Cerebellar cortex (tissue), 1 donor: ENCODE data around the gene PTPRG.

Experiments used
- DNase-seq: peaks from one replicate; pipeline ENCODE4 v3.0.0-alpha.2; 2015; ENCODE audit warnings: low spot score

The PTPRG gene

GRCh38 chr3:62188681-62189375, 627.5 kb downstream of the PTPRG start:
- peak; percentile 87 for DNase-seq

GRCh38 chr3:62189376-62189698, 628.0 kb downstream of the PTPRG start:
- no peak for DNase-seq

DNA sequence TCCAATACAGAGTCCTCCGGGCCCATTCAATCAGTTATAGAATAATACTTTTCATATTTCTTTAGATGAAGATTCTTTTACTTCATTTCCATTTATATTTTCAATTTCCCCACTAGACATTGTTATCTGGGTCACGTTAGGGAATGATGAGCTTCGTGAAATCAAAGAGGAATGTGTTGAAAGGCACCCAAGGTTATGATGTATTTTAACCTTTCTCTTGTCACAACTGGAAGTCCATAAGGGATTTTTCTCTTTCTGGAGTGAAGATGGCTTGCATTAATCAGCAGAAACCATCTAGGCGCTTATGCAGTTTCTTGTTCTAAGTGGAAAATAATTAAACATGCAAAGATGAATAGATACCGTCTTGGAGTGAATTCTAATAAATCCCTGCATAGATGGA, 631.5 kb downstream of the PTPRG start:
- no peak for DNase-seq

GRCh38 chr3:62193586-62194345, 632.4 kb downstream of the PTPRG start:
- no peak for DNase-seq

- DNase-seq, result no peak
These were observed 636.1 kb downstream of the PTPRG start for GRCh38 chr3:62197350-62198012.

DNA sequence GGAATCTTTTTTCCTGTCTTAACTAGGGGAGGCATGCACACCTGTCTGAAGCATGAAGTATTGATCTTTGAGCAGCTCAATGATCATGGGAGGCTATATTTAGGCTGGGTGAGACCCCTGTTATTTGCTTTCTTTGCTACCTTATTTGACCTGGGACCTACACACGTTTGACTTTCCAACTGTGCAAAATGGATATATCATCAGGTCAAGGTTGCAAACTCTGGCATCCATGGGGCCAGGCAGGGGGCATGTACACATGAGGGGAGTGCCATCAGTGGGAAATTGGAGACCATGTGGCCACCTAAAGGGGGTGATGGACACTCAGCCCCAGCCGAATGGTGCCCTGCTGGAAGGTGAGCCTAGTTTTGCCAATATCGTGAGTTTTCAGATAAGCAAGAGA, 637.8 kb downstream of the PTPRG start:
- DNase-seq, result no peak

GRCh38 chr3:62201438-62202035, 640.2 kb downstream of the PTPRG start:
- peak; percentile 47 for DNase-seq

- no peak for DNase-seq
These were observed 641.8 kb downstream of the PTPRG start for GRCh38 chr3:62203152-62203551.

DNA sequence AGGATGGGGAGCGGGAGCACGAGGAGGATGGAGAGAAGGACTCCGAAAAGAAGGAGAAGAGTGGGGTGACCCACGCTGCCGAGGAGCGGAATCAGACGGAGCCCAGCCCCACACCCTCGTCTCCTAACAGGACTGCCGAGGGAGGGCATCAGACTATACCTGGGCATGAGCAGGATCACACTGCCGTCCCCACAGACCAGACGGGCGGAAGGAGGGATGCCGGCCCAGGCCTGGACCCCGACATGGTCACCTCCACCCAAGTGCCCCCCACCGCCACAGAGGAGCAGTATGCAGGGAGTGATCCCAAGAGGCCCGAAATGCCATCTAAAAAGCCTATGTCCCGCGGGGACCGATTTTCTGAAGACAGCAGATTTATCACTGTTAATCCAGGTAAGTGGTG, 642.2 kb downstream of the PTPRG start:
- DNase-seq, result no peak

- DNase-seq, result no peak
These were observed 645.8 kb downstream of the PTPRG start for GRCh38 chr3:62207197-62207596.

GRCh38 chr3:62208385-62208784, 647.0 kb downstream of the PTPRG start:
- DNase-seq, result no peak

- peak; percentile 15 for DNase-seq
These were observed 647.7 kb downstream of the PTPRG start for GRCh38 chr3:62209101-62209500.

GRCh38 chr3:62210011-62210410, 648.6 kb downstream of the PTPRG start:
- no peak for DNase-seq

- DNase-seq, result no peak
These were observed 650.5 kb downstream of the PTPRG start for GRCh38 chr3:62211675-62212429.

GRCh38 chr3:62214850-62215249, 653.5 kb downstream of the PTPRG start:
- DNase-seq, result no peak

GRCh38 chr3:62220616-62221015, 659.2 kb downstream of the PTPRG start:
- DNase-seq, result no peak

- no peak for DNase-seq
These were observed 663.7 kb downstream of the PTPRG start for GRCh38 chr3:62225051-62225450.

DNA sequence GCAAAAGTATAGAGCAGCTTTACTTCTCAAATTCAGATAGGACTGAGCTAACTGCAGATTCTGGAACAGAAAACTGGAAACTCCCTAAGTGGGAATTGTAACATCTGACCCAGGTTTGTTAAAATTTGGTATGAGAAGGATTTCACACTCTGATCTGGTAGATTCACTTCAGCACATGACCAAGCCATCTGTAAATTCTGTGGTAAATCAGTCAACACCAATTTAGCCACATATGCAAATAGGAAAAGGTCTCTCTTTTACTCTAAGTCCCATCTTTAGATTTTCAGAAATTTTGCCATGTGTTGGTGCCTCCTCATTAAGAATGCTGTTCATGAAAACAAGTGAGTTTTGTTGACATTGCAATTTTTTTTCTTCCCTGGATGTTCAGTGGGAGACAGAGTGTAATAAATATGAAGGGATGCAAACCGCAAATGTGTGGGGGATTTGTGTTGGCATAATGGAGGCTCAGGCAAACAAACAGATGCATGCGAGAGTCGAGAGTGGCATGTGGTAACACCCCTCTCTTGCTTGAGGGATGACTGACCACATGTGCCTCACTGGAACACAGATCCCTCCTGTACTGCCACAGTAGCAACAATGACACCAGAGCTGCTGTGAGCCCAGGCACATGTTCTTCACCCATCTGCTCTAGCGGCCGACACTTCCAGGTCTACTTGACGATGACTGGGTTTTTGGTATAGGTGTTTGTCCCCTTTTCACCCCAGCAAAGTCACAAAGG, 665.4 kb downstream of the PTPRG start:
- DNase-seq, result no peak

DNA sequence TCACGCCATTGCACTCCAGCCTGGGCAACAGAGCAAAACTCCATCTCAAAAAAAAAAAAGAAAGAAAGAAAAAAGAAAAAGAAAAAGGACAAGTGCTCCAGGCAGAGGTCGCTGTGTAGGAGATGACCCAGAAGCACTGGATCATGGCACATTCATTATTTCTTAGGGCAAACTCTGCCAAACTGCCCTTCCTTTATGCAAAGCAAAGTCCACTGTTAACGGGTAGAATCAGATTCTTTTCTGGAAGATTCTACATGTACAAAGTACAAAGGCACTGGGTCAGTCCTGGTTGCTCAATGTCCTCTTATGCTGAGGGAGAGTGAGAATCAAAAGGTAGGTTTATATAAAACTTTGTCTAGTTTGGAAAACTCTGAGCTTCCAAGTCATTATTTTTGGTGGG, 667.1 kb downstream of the PTPRG start:
- no peak for DNase-seq

- peak; percentile 81 for DNase-seq
These were observed 667.8 kb downstream of the PTPRG start for GRCh38 chr3:62229211-62229610.

GRCh38 chr3:62229908-62230307, 668.5 kb downstream of the PTPRG start:
- no peak for DNase-seq
